GM12875 (cell line): ENCODE measurements around the gene PCDHA1.
A peak's percentile ranks its signal among the peaks of the same experiment; 100 is the strongest.

Source experiments
- H3K4me3 ChIP-seq: one replicate; pipeline ENCODE4 v1.5.1; 2011; ENCODE audit warnings: low read depth, low read length, control low read depth
- TF ChIP-seq, protein P1 (sequence below): IDR thresholded peaks from 2 replicates; pipeline ENCODE4 v1.5.1; 2011; ENCODE audit warnings: low read depth, mild to moderate bottlenecking, control low read depth, inconsistent platforms, low read length, moderate library complexity, borderline replicate concordance; ENCODE audit not compliant: insufficient read depth

The PCDHA1 gene

DNA sequence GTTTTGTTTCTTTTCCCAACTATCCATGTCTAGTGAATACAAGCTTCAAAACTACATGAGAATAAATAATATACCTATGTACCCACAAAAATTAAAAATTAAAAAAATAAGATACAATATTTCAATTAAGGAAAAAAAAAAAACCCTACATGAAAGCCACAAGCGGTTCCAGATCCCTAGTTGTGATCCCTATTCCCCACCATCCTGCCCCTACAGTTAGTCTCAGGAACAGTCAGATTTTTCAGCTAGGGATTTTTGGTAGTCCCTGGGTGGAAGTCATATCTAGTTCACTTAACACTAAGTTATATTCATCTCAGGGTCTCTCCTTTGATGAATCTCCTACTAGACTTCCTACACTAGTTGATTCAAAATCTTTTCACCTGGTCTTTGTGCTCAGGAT, 246.7 kb downstream of the PCDHA1 start:
- TF ChIP-seq, protein P1, sequence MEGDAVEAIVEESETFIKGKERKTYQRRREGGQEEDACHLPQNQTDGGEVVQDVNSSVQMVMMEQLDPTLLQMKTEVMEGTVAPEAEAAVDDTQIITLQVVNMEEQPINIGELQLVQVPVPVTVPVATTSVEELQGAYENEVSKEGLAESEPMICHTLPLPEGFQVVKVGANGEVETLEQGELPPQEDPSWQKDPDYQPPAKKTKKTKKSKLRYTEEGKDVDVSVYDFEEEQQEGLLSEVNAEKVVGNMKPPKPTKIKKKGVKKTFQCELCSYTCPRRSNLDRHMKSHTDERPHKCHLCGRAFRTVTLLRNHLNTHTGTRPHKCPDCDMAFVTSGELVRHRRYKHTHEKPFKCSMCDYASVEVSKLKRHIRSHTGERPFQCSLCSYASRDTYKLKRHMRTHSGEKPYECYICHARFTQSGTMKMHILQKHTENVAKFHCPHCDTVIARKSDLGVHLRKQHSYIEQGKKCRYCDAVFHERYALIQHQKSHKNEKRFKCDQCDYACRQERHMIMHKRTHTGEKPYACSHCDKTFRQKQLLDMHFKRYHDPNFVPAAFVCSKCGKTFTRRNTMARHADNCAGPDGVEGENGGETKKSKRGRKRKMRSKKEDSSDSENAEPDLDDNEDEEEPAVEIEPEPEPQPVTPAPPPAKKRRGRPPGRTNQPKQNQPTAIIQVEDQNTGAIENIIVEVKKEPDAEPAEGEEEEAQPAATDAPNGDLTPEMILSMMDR = no peak
- no peak overlapping the region for H3K4me3 ChIP-seq

DNA sequence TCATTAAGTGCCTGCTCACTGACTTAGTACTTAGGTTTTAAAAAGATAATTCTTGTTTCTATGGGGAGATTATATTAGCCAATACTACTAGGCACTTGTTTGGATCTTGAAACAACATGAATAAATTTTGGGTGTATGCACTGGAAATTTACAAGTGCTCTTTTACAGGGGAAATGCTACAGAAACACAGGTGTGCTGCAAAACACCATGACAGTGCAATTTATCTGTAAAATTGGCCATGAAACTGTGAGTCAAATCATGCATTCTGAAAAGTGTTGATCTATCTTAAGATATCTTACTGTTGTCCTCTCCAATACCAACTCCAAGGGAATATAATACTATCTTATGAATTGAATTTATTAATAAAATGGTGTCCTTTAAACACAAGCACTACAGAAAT, 253.1 kb downstream of the PCDHA1 start:
- no peak overlapping the region for H3K4me3 ChIP-seq
- TF ChIP-seq, protein P1 = no peak

DNA sequence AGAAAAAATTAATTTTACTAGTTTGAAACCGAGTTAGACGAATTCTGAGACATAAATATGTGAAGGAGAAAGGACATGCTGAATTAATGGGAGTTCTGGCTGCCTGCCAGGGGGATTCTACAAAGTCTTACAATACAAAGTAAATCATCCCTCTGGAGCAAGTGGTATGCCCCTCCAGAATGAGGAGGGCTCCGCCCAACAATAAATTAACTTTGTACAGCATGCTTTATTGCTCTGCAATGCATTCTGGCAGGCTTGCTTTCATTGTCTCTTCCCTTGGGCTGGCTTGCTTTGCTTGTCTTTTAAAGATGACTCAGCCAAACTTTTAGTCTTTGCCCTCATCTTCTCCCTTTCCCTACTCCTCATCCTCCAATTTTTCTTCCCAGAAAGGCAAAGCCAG, 253.6 kb downstream of the PCDHA1 start:
- TF ChIP-seq, protein P1 = no peak
- H3K4me3 ChIP-seq = no peak overlapping the region

DNA sequence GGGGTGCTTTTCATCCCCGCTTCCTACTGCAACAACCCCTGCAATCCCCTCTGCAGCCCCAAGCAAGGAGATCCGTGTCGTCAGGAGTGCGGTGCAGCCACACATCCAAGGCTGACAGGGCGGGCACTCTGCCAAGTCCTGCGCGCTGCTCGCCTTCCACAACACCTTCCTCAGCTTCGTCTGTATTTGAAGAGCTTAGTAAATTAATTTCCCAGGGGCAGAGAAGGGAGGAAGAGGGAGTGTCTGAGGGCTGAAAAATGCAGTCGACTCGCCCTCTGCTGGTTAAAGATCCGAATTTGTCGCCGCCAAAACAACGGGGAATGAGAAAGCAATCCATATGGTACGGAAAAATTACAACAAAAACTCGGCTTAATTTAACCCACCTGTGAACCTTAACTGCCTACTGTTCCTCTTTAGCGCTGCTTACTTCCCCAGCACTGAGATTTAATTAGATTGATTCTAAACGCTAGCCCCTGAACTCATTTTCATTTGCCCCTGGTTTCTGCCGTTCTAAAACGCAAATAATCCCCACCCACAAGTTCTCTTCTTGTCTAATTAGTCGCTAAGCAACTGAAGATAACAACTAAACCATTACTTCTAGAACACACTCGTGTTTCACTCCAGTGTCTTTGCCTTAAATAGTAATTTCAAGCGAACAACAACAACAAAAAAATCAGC, 254.3 kb downstream of the PCDHA1 start:
- H3K4me3 ChIP-seq = no peak overlapping the region
- TF ChIP-seq, protein P1 = no peak

DNA sequence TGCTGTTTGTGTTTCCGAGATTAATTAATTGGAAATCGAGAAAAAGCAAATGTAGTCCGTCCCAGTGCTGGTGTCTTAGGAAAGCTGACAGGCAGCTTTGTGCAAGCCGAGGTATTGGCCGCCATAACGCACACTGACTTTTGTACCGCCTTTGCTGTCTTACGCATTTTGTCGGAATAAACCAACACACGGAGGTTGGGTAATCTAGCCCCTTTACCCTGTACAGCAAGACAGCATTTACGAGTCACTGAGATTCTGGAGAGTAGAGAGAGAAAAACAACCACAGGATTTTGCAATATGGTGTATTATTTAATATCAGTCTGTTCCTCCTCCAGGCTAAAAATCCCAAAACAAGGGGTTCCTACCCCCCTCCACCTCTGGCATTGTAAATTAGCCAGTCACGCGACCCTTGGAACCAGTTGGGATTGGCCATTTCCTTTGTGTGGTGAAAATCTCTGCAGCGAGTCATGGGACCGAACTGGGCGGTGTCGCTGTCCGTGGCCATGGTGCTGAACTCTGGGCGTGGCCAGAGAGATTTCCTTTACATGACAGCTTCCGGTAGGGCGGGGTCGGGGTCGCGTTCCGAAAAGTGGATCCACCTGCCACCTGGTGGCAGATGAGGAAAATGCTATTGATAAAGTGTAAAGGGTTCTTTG, 255.0 kb downstream of the PCDHA1 start:
- H3K4me3 ChIP-seq = no peak overlapping the region

DNA sequence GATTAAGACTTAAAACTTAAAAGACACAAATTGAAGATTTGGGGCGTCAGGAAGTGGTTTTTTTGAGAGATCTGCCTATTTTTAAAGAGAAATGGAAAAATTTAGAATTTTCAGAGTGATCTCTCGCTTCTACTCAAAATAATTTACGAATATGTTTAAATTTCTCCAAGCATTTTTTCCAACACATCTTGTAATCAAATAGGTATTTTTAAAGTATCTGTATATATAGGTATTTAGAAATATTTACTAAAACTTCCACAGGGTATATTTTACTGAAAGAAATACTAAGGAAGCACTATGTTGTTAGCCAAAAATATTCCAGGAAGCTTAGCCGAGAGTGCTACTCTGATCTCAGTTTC, 255.5 kb downstream of the PCDHA1 start:
- TF ChIP-seq, protein P1 = no peak
- H3K4me3 ChIP-seq = no peak overlapping the region

More for the DNA sequence above, 255.0 kb downstream of the PCDHA1 start:
- TF ChIP-seq, protein P1 = peak; percentile 46; the same call in 1 of the 2 replicates

DNA sequence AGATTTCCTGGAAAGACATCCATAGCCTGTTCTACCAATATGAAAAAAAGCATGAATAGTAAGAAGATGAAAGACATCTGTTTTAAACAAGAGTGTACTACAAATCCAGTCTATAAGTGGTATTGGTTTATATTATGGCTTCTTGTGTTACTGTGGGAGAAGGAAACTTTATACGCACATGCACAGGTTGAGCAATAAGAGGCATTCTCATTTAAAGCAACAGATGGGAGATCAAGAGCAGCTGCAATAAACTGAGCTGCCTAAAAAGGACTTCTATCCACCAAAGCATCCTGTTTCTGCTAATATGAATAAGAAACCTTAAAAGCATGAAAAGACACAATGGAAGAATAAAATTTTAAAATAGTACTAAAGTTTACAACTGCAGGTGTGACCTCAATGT, 256.6 kb downstream of the PCDHA1 start:
- H3K4me3 ChIP-seq = no peak overlapping the region
- TF ChIP-seq, protein P1 = no peak
